Measurements from ENCODE around the gene ARHGEF11.
"Not testable (repeated sequence)": the region's sequence is repeated elsewhere in the genome, so short reads cannot be mapped to it uniquely, and the experiment has no call there.

ARHGEF11 gene

GRCh38 chr1:157045250-157046218, at the start of gene ARHGEF11:
ARHGEF11 (minus strand) TSS chr1:157045742; CDS start chr1:157044330, 1,412 bp downstream.
- DNase-seq (ENCODE audit: low read depth, low spot score) = peak; percentile 89

- DNase-seq (ENCODE audit: low read depth, low spot score) = no peak
These were observed 49.5 kb upstream of the ARHGEF11 start for GRCh38 chr1:157095091-157095490.

- DNase-seq (ENCODE audit: low read depth, low spot score) = peak; percentile 59
These were observed 47.3 kb upstream of the ARHGEF11 start for GRCh38 chr1:157092831-157093230.

- DNase-seq (ENCODE audit: low read depth, low spot score) = no peak
These were observed 46.2 kb upstream of the ARHGEF11 start for GRCh38 chr1:157091668-157092273.

GRCh38 chr1:157091186-157091585, 45.6 kb upstream of the ARHGEF11 start:
- no peak for DNase-seq (ENCODE audit: low read depth, low spot score)

- DNase-seq (ENCODE audit: low read depth, low spot score) = no peak
These were observed 45.2 kb upstream of the ARHGEF11 start for GRCh38 chr1:157090771-157091170.

- DNase-seq (ENCODE audit: low read depth, low spot score) = peak; percentile 92
These were observed 44.7 kb upstream of the ARHGEF11 start for GRCh38 chr1:157090196-157090647.

- no peak for DNase-seq (ENCODE audit: low read depth, low spot score)
These were observed 44.2 kb upstream of the ARHGEF11 start for GRCh38 chr1:157089789-157090188.

- DNase-seq (ENCODE audit: low read depth, low spot score) = no peak
These were observed 43.1 kb upstream of the ARHGEF11 start for GRCh38 chr1:157088607-157089006.

- DNase-seq (ENCODE audit: low read depth, low spot score) = no peak
These were observed 41.5 kb upstream of the ARHGEF11 start for GRCh38 chr1:157087030-157087429.

GRCh38 chr1:157086299-157086698, 40.8 kb upstream of the ARHGEF11 start:
- DNase-seq (ENCODE audit: low read depth, low spot score) = peak; percentile 46

- no peak for DNase-seq (ENCODE audit: low read depth, low spot score)
These were observed 39.9 kb upstream of the ARHGEF11 start for GRCh38 chr1:157085421-157085820.

- DNase-seq (ENCODE audit: low read depth, low spot score) = no peak
These were observed 39.2 kb upstream of the ARHGEF11 start for GRCh38 chr1:157084720-157085119.

- peak; percentile 28 for DNase-seq (ENCODE audit: low read depth, low spot score)
These were observed 36.2 kb upstream of the ARHGEF11 start for GRCh38 chr1:157081707-157082106.

GRCh38 chr1:157080714-157081113, 35.2 kb upstream of the ARHGEF11 start:
- peak; percentile 90 for DNase-seq (ENCODE audit: low read depth, low spot score)

- no peak for DNase-seq (ENCODE audit: low read depth, low spot score)
These were observed 31.9 kb upstream of the ARHGEF11 start for GRCh38 chr1:157077394-157077793.

GRCh38 chr1:157073944-157074685, 28.6 kb upstream of the ARHGEF11 start:
- peak; percentile 89 for DNase-seq (ENCODE audit: low read depth, low spot score)

GRCh38 chr1:157069601-157070000, 24.1 kb upstream of the ARHGEF11 start:
- no peak for DNase-seq (ENCODE audit: low read depth, low spot score)

- not testable (repeated sequence) for DNase-seq (ENCODE audit: low read depth, low spot score)
These were observed 13.7 kb upstream of the ARHGEF11 start for GRCh38 chr1:157059241-157059640.

GRCh38 chr1:157056269-157056668, 10.7 kb upstream of the ARHGEF11 start:
- no peak for DNase-seq (ENCODE audit: low read depth, low spot score)

- not testable (repeated sequence) for DNase-seq (ENCODE audit: low read depth, low spot score)
These were observed 10.2 kb upstream of the ARHGEF11 start for GRCh38 chr1:157055729-157056128.

GRCh38 chr1:157050836-157051235, 5.3 kb upstream of the ARHGEF11 start:
- no peak for DNase-seq (ENCODE audit: low read depth, low spot score)

Measured in ELF-1 (cell line).